Natural killer cell (primary cell): ENCODE measurements around the gene ARHGEF4. TPM values are rescaled to one million over a fixed set of nuclear protein-coding genes. Genes with fewer than 3 reads are reported as not detected.

Source experiments
- ATAC-seq, 3 donors: fragments of 150-1000 bp in 2 of 3; fragments of 200-7000 bp in 1 of 3; cut with Tn5 transposase; 1 replicate in 1 of 3; 2 replicates in 2 of 3; pipeline ENCODE4 v1.10.0; 2021; ENCODE audit warnings: mild to moderate bottlenecking in 2 of 3, moderate library complexity in 2 of 3
- DNase-seq, 2 donors: peaks; one replicate each; pipeline versions ENCODE4 v3.0.0 to v3.0.0-alpha.2; 2013 to 2021; ENCODE audit warnings: mixed read lengths in 1 of 2
- H3K27ac ChIP-seq: one replicate; pipeline ENCODE4 v1.5.1; 2013; ENCODE audit warnings: mild to moderate bottlenecking, low read length
- H3K27me3 ChIP-seq: one replicate; pipeline ENCODE4 v1.6.1; 2013; ENCODE audit warnings: low read length; ENCODE audit not compliant: control insufficient read depth, insufficient read depth
- H3K36me3 ChIP-seq: one replicate; pipeline ENCODE4 v1.6.1; 2013; ENCODE audit warnings: low read length; ENCODE audit not compliant: control insufficient read depth, insufficient read depth
- H3K4me1 ChIP-seq: one replicate; pipeline ENCODE4 v1.6.1; 2013; ENCODE audit warnings: low read length; ENCODE audit not compliant: control insufficient read depth, insufficient read depth
- H3K4me3 ChIP-seq: one replicate; pipeline ENCODE4 v1.5.1; 2013; ENCODE audit warnings: low read length
- H3K9me3 ChIP-seq: one replicate; pipeline ENCODE4 v1.6.1; 2013; ENCODE audit warnings: low read length; ENCODE audit not compliant: control insufficient read depth, insufficient read depth
- H3K27ac Mint-ChIP-seq, 2 donors: one replicate each; pipeline ENCODE4 v1.8.0; 2022; ENCODE audit warnings: mild to moderate bottlenecking in 2 of 2, mixed read lengths in 2 of 2, moderate library complexity in 1 of 2
- H3K27me3 Mint-ChIP-seq, 2 donors: one replicate each; pipeline ENCODE4 v1.8.0; 2022; ENCODE audit warnings: low read depth in 2 of 2, mixed read lengths in 2 of 2
- H3K36me3 Mint-ChIP-seq: one replicate; pipeline ENCODE4 v1.8.0; 2022; ENCODE audit warnings: mixed read lengths
- H3K4me1 Mint-ChIP-seq, 2 donors: one replicate each; pipeline ENCODE4 v1.8.0; 2022; ENCODE audit warnings: mixed read lengths in 2 of 2
- H3K4me3 Mint-ChIP-seq: one replicate; pipeline ENCODE4 v1.8.0; 2022; ENCODE audit warnings: mild to moderate bottlenecking, moderate library complexity, mixed read lengths
- H3K9me3 Mint-ChIP-seq, 2 donors: one replicate each; pipeline ENCODE4 v1.8.0; 2022; ENCODE audit warnings: mixed read lengths in 2 of 2
- CTCF ChIP-seq: fragments of 200-600 bp; IDR thresholded peaks from one replicate; pipeline ENCODE4 v1.8.0; 2022; ENCODE audit warnings: antibody characterized with exemption
- WGBS: methylation state at CpG from one replicate; pipeline ENCODE4 v1.1.7; 2013; ENCODE audit warnings: missing lambda C conversion rate; ENCODE audit not compliant: insufficient coverage; 5-methylcytosine and 5-hydroxymethylcytosine counted together
- intact Hi-C: fragments of 100-400 bp; cut with micrococcal nuclease; formaldehyde crosslinking; loops from one replicate; pipeline ENCODE4 v1.14.2; 2022
- total RNA-seq, 4 donors: library from RNA; stranded (reverse); fragments of 120-200 nt in 1 of 4; gene quantifications; one replicate each; pipeline versions ENCODE4 v1.2.3 to v1.2.4, GENCODE V29; 2013 to 2022

The ARHGEF4 gene
- total RNA-seq, 3 donors from 2014 or later (not counting 1 experiment from before 2014, with no cell fraction given), result 0.11 TPM; not detected in 2

GRCh38 chr2:131039101-131039440 lies 202.4 kb downstream of the ARHGEF4 start:
- Histone ChIP-seq H3K27ac (no peak overlapping the region), H3K4me1 (peaks cover 29% of the 10 kb centered on the region), H3K4me3 (no peak overlapping the region), H3K9me3 (no peaks in the 10 kb centered on the region), H3K27me3 (peaks cover 14% of the 10 kb centered on the region), H3K36me3 (no peaks in the 10 kb centered on the region)
- no peak for TF ChIP-seq CTCF
- WGBS, result 93% methylated on average over 9 of the region's 9 CpGs
- no peak overlapping the region for H3K27ac Mint-ChIP-seq
- peaks cover 13 to 21% of the 10 kb centered on the region in 2 donors for H3K27me3 Mint-ChIP-seq
- H3K9me3 Mint-ChIP-seq, result no peaks in the 10 kb centered on the region
- DNase-seq (no peak), ATAC-seq (no peak)
- intact Hi-C loops, result no loop called here
- no peaks in the 10 kb centered on the region for H3K36me3 Mint-ChIP-seq
- H3K4me1 Mint-ChIP-seq, result peaks cover 10 to 17% of the 10 kb centered on the region in 2 donors
- H3K4me3 Mint-ChIP-seq, result peak overlapping the region; percentile 29

- H3K27me3 ChIP-seq, result peaks cover 14% of the 10 kb centered on the region
- Mint-ChIP-seq H3K4me1 (peaks cover 10 to 17% of the 10 kb centered on the region in 2 donors), H3K4me3 (peak overlapping the region; percentile 29), H3K27me3 (peaks cover 13 to 19% of the 10 kb centered on the region in 2 donors), H3K27ac (no peak overlapping the region), H3K36me3 (no peaks in the 10 kb centered on the region), H3K9me3 (no peaks in the 10 kb centered on the region)
- ATAC-seq (no peak), DNase-seq (no peak)
- TF ChIP-seq CTCF, result no peak
- intact Hi-C loops, result no loop called here
- 62% methylated on average over 23 of the region's 23 CpGs for WGBS
- H3K4me1 ChIP-seq, result peaks cover 29% of the 10 kb centered on the region
- H3K27ac ChIP-seq, result no peak overlapping the region
- H3K36me3 ChIP-seq, result no peaks in the 10 kb centered on the region
- no peak overlapping the region for H3K4me3 ChIP-seq
- H3K9me3 ChIP-seq, result no peaks in the 10 kb centered on the region
These were observed 202.8 kb downstream of the ARHGEF4 start for GRCh38 chr2:131039535-131039907.

GRCh38 chr2:131039908-131040660 lies 203.4 kb downstream of the ARHGEF4 start:
- intact Hi-C loops, result no loop called here
- H3K27ac Mint-ChIP-seq, result no peak overlapping the region
- peaks cover 14% of the 10 kb centered on the region for H3K27me3 ChIP-seq

More at GRCh38 chr2:131039908-131040660, 203.4 kb downstream of the ARHGEF4 start:
- Mint-ChIP-seq H3K4me3 (peak overlapping the region; percentile 61), H3K36me3 (no peaks in the 10 kb centered on the region), H3K27me3 (peaks cover 13 to 19% of the 10 kb centered on the region in 2 donors), H3K9me3 (no peaks in the 10 kb centered on the region), H3K4me1 (peaks cover 10 to 17% of the 10 kb centered on the region in 2 donors)
- peak in 1 of 2 donors; percentile 61 for DNase-seq
- peak; percentile 5 to 70 (median 40) for ATAC-seq
- no peak for TF ChIP-seq CTCF
- H3K4me1 ChIP-seq, result peaks cover 29% of the 10 kb centered on the region
- no peak overlapping the region for H3K27ac ChIP-seq
- WGBS, result 15% methylated on average over 75 of the region's 75 CpGs
- peak overlapping the region; percentile 21 for H3K4me3 ChIP-seq
- H3K9me3 ChIP-seq, result no peaks in the 10 kb centered on the region
- no peaks in the 10 kb centered on the region for H3K36me3 ChIP-seq
